Measurements from ENCODE around the gene FAM221B.

The FAM221B gene

DNA sequence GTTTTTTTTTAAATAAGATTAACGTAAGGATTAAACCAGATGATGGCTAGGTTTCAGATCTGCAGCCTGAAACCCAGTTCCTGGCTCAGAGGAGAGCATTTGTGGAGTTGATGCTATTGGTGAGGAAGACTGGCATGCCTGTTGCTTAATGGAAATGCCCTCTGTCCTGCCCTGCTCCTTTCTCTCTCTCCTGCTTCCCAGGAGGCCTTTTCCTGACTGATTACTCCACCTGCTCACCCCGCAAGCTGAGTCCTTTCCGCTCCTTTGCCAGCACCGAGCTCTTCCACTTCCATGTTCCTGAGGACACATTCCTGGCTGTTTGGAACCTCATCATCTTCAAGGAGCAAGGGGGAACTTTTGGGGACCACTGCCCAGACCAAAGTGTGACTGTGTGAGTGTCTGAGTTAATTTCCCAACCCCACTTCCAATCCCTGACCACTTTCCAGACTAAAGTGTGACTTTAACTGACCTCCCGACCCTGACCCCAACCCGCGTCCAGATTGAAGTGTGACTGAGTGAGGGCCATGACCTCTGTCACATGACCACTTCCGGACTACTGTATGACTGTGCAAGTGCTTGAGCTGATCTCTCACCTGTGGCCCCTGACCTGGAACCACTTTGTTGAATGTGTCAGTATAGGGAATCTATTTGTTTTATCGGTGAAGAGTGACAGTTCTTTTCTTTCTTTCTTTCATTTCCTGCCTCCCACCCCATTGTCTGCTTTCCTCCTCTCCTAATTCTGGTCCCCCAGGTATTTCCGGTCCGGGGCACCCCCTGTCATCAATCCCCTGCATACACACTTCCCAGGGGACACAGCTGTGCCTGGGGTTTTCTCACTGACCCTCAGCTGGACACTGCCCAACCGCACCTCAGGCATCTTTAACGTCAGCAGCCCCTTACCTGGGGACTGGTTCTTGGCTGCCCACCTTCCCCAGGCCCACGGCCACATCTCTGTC lies 6.0 kb upstream of the FAM221B start:
- Histone ChIP-seq H3K4me2 (ENCODE audit: low read length) (peak overlapping the region; percentile 68), H3K36me3 (replicated peaks; ENCODE audit: low read depth, low read length) (peaks cover 11% of the 10 kb centered on the region), H3K79me2 (ENCODE audit: low read length) (0 out of 2 replicates have a peak, but pooled peaks cover 3% of the 10 kb centered on the region), H4K20me1 (ENCODE audit: insufficient read depth, low read length) (no peaks in the 10 kb centered on the region), H3K9me3 (ENCODE audit: insufficient read depth, low read length) (no peaks in the 10 kb centered on the region), H3K27me3 (ENCODE audit: low read depth, low read length) (no peaks in the 10 kb centered on the region), H3K27ac (ENCODE audit: low read length) (peak overlapping the region; percentile 44), H3K4me3 (ENCODE audit: low read length) (peak overlapping the region; percentile 42), H3K4me1 (ENCODE audit: low read length) (peaks cover 38% of the 10 kb centered on the region), H2AFZ (ENCODE audit: low read depth, low read length) (no peak overlapping the region), H3K9ac (ENCODE audit: low read length) (peak overlapping the region; percentile 44; the same call in 1 of the 2 replicates)
- TF ChIP-seq, protein P1, sequence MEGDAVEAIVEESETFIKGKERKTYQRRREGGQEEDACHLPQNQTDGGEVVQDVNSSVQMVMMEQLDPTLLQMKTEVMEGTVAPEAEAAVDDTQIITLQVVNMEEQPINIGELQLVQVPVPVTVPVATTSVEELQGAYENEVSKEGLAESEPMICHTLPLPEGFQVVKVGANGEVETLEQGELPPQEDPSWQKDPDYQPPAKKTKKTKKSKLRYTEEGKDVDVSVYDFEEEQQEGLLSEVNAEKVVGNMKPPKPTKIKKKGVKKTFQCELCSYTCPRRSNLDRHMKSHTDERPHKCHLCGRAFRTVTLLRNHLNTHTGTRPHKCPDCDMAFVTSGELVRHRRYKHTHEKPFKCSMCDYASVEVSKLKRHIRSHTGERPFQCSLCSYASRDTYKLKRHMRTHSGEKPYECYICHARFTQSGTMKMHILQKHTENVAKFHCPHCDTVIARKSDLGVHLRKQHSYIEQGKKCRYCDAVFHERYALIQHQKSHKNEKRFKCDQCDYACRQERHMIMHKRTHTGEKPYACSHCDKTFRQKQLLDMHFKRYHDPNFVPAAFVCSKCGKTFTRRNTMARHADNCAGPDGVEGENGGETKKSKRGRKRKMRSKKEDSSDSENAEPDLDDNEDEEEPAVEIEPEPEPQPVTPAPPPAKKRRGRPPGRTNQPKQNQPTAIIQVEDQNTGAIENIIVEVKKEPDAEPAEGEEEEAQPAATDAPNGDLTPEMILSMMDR (IDR thresholded peaks at IDR 0.05; ENCODE audit: low read depth, low read length): no peak
- no peak for TF ChIP-seq EZH2phosphoT487 (IDR thresholded peaks at IDR 0.05; ENCODE audit: low read depth)

DNA sequence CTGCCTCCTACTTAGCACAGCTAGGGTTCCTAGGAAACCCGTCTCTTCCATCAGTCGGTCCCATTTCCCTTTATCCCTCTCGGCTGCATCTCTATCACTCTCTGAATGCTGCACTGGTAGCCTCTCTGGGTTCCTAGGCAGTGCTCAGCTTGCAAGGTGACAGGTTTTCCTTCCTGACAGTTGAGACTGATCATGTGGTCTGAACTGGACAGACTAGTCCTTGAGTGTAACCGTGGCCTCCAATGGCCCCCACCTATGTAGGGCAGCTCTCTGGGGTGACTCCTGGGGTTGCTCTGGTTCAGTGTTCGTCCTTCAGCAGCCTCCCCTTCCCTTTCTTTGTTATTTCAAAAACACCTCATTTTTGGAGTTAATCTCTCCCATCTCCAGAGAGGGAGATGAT lies 4.3 kb upstream of the FAM221B start:
- no peak overlapping the region for H3K4me3 ChIP-seq (ENCODE audit: low read length)
- no peaks in the 10 kb centered on the region for H4K20me1 ChIP-seq (ENCODE audit: insufficient read depth, low read length)
- TF ChIP-seq, protein P1 (IDR thresholded peaks at IDR 0.05; ENCODE audit: low read depth, low read length): no peak
- no peak for TF ChIP-seq EZH2phosphoT487 (IDR thresholded peaks at IDR 0.05; ENCODE audit: low read depth)
- H3K9me3 ChIP-seq (ENCODE audit: insufficient read depth, low read length): no peaks in the 10 kb centered on the region
- H3K9ac ChIP-seq (ENCODE audit: low read length): no peak overlapping the region
- H3K4me2 ChIP-seq (ENCODE audit: low read length): no peak overlapping the region
- no peak overlapping the region for H2AFZ ChIP-seq (ENCODE audit: low read depth, low read length)
- H3K4me1 ChIP-seq (ENCODE audit: low read length): peaks cover 42% of the 10 kb centered on the region
- peaks cover 8% of the 10 kb centered on the region for H3K36me3 ChIP-seq (replicated peaks; ENCODE audit: low read depth, low read length)
- H3K79me2 ChIP-seq (ENCODE audit: low read length): 0 out of 2 replicates have a peak, but pooled peaks cover 3% of the 10 kb centered on the region
- H3K27me3 ChIP-seq (ENCODE audit: low read depth, low read length): no peaks in the 10 kb centered on the region
- no peak overlapping the region for H3K27ac ChIP-seq (ENCODE audit: low read length)

- no peak for TF ChIP-seq EZH2phosphoT487 (IDR thresholded peaks at IDR 0.05; ENCODE audit: low read depth)
- TF ChIP-seq, protein P1 (IDR thresholded peaks at IDR 0.05; ENCODE audit: low read depth, low read length): no peak
- H3K27ac ChIP-seq (ENCODE audit: low read length): no peak overlapping the region
- no peak overlapping the region for H2AFZ ChIP-seq (ENCODE audit: low read depth, low read length)
- H3K4me1 ChIP-seq (ENCODE audit: low read length): peaks cover 44% of the 10 kb centered on the region
- no peak overlapping the region for H3K9ac ChIP-seq (ENCODE audit: low read length)
- H3K4me3 ChIP-seq (ENCODE audit: low read length): no peak overlapping the region
- H3K9me3 ChIP-seq (ENCODE audit: insufficient read depth, low read length): no peaks in the 10 kb centered on the region
- H3K36me3 ChIP-seq (replicated peaks; ENCODE audit: low read depth, low read length): peaks cover 8% of the 10 kb centered on the region
- peaks cover 5% of the 10 kb centered on the region; the same call in 1 of the 2 replicates for H3K27me3 ChIP-seq (ENCODE audit: low read depth, low read length)
- no peaks in the 10 kb centered on the region for H4K20me1 ChIP-seq (ENCODE audit: insufficient read depth, low read length)
- H3K4me2 ChIP-seq (ENCODE audit: low read length): no peak overlapping the region
- H3K79me2 ChIP-seq (ENCODE audit: low read length): 0 out of 2 replicates have a peak, but pooled peaks cover 3% of the 10 kb centered on the region
Observed at GRCh38 chr9:35831040-35831439, 2.5 kb upstream of the FAM221B start.

DNA sequence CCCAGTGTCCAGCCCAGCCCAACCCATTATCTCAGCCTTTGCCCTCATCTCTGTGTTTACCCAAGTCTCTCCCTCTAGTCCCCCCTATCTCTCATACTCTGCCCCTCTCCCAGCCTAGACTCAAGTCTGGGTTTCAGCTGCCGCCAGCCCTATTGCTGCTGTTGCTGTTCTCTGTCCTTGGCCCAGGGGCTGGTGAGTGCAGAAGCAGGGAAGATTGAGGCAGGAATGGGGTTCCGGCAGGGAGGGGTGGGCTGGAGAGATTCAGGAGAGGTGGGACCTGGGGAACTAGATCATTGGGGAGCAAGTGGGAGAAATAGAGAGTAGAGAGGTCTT lies 1.2 kb upstream of the FAM221B start:
- Histone ChIP-seq H3K4me1 (ENCODE audit: low read length) (peaks cover 47% of the 10 kb centered on the region), H3K79me2 (ENCODE audit: low read length) (0 out of 2 replicates have a peak, but pooled peaks cover 3% of the 10 kb centered on the region), H3K36me3 (replicated peaks; ENCODE audit: low read depth, low read length) (peaks cover under 1% of the 10 kb centered on the region), H3K9ac (ENCODE audit: low read length) (peak overlapping the region; percentile 82), H3K27ac (ENCODE audit: low read length) (no peak overlapping the region), H3K4me2 (ENCODE audit: low read length) (peak overlapping the region; percentile 84), H3K4me3 (ENCODE audit: low read length) (peak overlapping the region; percentile 99), H3K9me3 (ENCODE audit: insufficient read depth, low read length) (no peaks in the 10 kb centered on the region), H3K27me3 (ENCODE audit: low read depth, low read length) (peaks cover 5% of the 10 kb centered on the region; the same call in 1 of the 2 replicates), H2AFZ (ENCODE audit: low read depth, low read length) (no peak overlapping the region), H4K20me1 (ENCODE audit: insufficient read depth, low read length) (no peaks in the 10 kb centered on the region)
- TF ChIP-seq EZH2phosphoT487 (IDR thresholded peaks at IDR 0.05; ENCODE audit: low read depth): no peak
- TF ChIP-seq, protein P1 (IDR thresholded peaks at IDR 0.05; ENCODE audit: low read depth, low read length): no peak
